ENCODE results near the gene GCN1.
A peak's percentile ranks its signal among the peaks of the same experiment; 100 is the strongest.

Gene GCN1

GRCh38 chr12:120175537-120175936, 19.0 kb downstream of the GCN1 start:
- no peak for DNase-seq (ENCODE audit: low spot score)

- no peak for DNase-seq (ENCODE audit: low spot score)
These were observed 19.5 kb downstream of the GCN1 start for GRCh38 chr12:120175062-120175461.

- no peak for DNase-seq (ENCODE audit: low spot score)
These were observed 22.5 kb downstream of the GCN1 start for GRCh38 chr12:120172053-120172452.

GRCh38 chr12:120170631-120171030, 23.9 kb downstream of the GCN1 start:
- no peak for DNase-seq (ENCODE audit: low spot score)

- no peak for DNase-seq (ENCODE audit: low spot score)
These were observed 24.6 kb downstream of the GCN1 start for GRCh38 chr12:120169946-120170345.

GRCh38 chr12:120168337-120168736, 26.2 kb downstream of the GCN1 start:
- no peak for DNase-seq (ENCODE audit: low spot score)

- no peak for DNase-seq (ENCODE audit: low spot score)
These were observed 26.9 kb downstream of the GCN1 start for GRCh38 chr12:120167529-120168095.

- DNase-seq (ENCODE audit: low spot score) = no peak
These were observed 30.2 kb downstream of the GCN1 start for GRCh38 chr12:120164293-120164692.

- no peak for DNase-seq (ENCODE audit: low spot score)
These were observed 31.8 kb downstream of the GCN1 start for GRCh38 chr12:120162763-120163162.

GRCh38 chr12:120161852-120162251, 32.7 kb downstream of the GCN1 start:
- DNase-seq (ENCODE audit: low spot score) = no peak

- no peak for DNase-seq (ENCODE audit: low spot score)
These were observed 34.8 kb downstream of the GCN1 start for GRCh38 chr12:120159509-120160237.

GRCh38 chr12:120158351-120158750, 36.2 kb downstream of the GCN1 start:
- no peak for DNase-seq (ENCODE audit: low spot score)

GRCh38 chr12:120157678-120158077, 36.8 kb downstream of the GCN1 start:
- no peak for DNase-seq (ENCODE audit: low spot score)

- peak; percentile 22 for DNase-seq (ENCODE audit: low spot score)
These were observed 37.9 kb downstream of the GCN1 start for GRCh38 chr12:120156315-120157259.

- DNase-seq (ENCODE audit: low spot score) = no peak
These were observed 39.4 kb downstream of the GCN1 start for GRCh38 chr12:120155072-120155471.

- DNase-seq (ENCODE audit: low spot score) = no peak
These were observed 43.5 kb downstream of the GCN1 start for GRCh38 chr12:120150919-120151525.

- no peak for DNase-seq (ENCODE audit: low spot score)
These were observed 46.5 kb downstream of the GCN1 start for GRCh38 chr12:120148011-120148410.

- DNase-seq (ENCODE audit: low spot score) = no peak
These were observed 49.4 kb downstream of the GCN1 start for GRCh38 chr12:120145164-120145563.

- DNase-seq (ENCODE audit: low spot score) = no peak
These were observed 50.3 kb downstream of the GCN1 start for GRCh38 chr12:120144215-120144614.

- DNase-seq (ENCODE audit: low spot score) = no peak
These were observed 52.2 kb downstream of the GCN1 start for GRCh38 chr12:120142231-120142877.

GRCh38 chr12:120141336-120141735, 53.2 kb downstream of the GCN1 start:
- no peak for DNase-seq (ENCODE audit: low spot score)

GRCh38 chr12:120140603-120141002, 53.9 kb downstream of the GCN1 start:
- no peak for DNase-seq (ENCODE audit: low spot score)

All from CD4-positive, alpha-beta T cell treated with Interleukin-2 at 100 ng/mL for 4 hours (primary cell).